GM19468 (cell line): ENCODE measurements around the gene AFF1.
"Not testable (repeated sequence)": the region's sequence is repeated elsewhere in the genome, so short reads cannot be mapped to it uniquely, and the experiment has no call there.

Experiments used
- ATAC-seq: cut with Tn5 transposase; IDR thresholded peaks from one replicate; pipeline ENCODE4 v1.9.1; 2021; ENCODE audit warnings: mild to moderate bottlenecking, moderate library complexity, moderate number of reproducible peaks; ENCODE audit not compliant: unreplicated experiment; ENCODE audit errors: extremely low read depth

AFF1 gene

GRCh38 chr4:86974551-86974994 lies 39.8 kb downstream of the AFF1 start:
- no peak for ATAC-seq

- ATAC-seq: no peak
Measured at GRCh38 chr4:86975927-86976326, 41.1 kb downstream of the AFF1 start.

DNA sequence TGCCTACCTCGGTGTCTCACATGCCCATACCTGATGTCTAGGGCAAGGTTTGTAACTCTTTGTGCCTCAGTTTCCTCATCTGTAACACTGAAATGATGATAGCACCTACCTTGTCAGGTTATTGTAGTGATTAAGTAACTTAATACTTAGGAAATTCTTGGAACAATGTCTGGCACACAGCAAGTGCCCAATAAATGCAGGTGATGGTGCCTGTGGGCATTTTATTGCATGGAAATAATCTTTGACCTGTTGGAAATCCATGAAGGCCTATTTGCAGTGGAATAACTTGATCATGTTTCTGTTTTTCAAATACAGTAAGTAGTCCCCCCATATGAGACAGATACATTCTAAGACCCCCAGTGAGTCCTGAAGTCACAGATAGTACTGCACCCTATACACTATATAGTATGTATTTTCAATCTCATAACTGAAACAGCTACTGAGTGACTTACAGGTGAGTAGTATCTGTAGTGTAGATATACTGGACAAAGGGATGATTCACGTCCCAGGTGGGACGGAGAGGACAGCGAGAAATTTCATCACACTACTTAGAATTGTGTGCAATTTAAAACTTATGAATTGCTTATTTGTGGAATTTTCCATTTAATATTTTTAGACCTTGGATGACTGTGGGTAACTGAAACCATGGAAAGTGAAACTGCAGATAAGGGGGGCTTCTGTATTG lies 42.1 kb downstream of the AFF1 start:
- no peak for ATAC-seq

GRCh38 chr4:86977621-86978184 lies 42.9 kb downstream of the AFF1 start:
- peak; percentile 83 for ATAC-seq

GRCh38 chr4:86978709-86979108 lies 43.9 kb downstream of the AFF1 start:
- ATAC-seq: no peak

DNA sequence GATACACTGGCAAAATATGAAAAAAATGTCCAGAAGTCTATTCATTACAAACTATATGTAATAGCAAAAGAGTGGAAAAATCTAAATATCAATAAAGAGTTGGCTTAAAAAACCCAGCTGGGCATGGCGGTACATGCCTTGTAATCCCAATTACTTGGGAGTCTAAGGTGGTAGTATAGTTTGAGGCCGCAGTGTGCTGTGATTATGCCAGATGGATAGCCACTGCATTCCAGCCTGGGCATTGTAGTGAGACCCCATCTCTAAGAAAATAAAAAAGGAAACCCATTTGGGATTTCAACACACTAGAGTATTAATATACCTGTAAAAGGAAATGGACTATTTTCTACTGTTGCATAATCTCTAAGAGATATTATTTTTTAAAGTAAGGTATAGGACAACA lies 45.4 kb downstream of the AFF1 start:
- no peak for ATAC-seq

GRCh38 chr4:86981789-86982188 lies 47.0 kb downstream of the AFF1 start:
- no peak for ATAC-seq

GRCh38 chr4:86985852-86986251 lies 51.0 kb downstream of the AFF1 start:
- not testable (repeated sequence) for ATAC-seq

DNA sequence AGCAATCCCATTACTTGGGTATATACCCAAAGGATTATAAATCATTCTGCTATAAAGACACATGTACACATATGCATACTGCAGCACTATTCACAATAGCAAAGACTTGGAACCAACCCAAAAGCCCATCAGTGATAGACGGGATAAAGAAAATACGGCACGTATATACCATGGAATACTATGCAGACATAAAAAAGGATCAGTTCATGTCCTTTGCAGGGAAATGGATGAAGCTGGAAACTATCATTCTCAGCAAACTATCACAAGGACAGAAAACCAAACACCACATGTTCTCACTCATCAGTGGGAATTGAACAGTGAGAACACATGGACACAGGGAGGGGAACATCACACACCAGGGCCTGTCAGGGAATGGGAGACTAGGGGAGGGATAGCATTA lies 54.8 kb downstream of the AFF1 start:
- not testable (repeated sequence) for ATAC-seq

GRCh38 chr4:86990510-86990909 lies 55.7 kb downstream of the AFF1 start:
- ATAC-seq: no peak

DNA sequence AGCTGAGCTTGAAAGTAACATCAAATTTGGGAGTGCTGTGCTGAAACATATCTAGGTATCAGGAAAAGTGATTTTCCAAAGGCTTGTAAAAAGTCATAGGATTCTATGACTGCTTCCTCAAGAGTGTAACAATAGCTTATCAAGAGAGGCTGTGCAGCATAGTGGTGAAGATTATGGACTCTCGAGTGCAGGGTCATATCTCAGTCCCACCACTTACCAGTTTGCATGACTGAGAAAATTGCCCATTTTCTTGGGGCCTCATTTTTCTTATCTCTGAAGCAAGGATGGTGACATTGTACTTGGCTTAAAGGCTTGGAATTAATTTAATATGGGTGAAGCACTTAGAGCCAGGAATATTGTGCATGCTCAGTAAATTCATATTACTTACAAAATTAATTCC lies 57.2 kb downstream of the AFF1 start:
- ATAC-seq: no peak

GRCh38 chr4:86993909-86994681 lies 59.3 kb downstream of the AFF1 start:
- ATAC-seq: no peak

- ATAC-seq: no peak
Measured at GRCh38 chr4:86994686-86995085, 59.9 kb downstream of the AFF1 start.

DNA sequence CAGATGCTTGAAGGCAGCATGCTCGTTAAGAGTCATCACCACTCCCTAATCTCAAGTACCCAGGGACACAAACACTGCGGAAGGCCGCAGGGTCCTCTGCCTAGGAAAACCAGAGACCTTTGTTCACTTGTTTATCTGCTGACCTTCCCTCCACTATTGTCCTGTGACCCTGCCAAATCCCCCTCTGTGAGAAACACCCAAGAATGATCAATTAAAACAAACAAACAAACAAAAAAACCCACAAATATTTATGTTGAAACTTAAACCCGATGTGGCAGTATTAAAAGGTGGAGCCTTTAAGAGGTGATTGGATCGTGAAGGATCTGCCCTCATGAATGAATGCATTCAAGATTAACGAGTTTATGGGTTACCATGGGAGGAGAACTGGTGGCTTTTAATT lies 61.7 kb downstream of the AFF1 start:
- not testable (repeated sequence) for ATAC-seq

DNA sequence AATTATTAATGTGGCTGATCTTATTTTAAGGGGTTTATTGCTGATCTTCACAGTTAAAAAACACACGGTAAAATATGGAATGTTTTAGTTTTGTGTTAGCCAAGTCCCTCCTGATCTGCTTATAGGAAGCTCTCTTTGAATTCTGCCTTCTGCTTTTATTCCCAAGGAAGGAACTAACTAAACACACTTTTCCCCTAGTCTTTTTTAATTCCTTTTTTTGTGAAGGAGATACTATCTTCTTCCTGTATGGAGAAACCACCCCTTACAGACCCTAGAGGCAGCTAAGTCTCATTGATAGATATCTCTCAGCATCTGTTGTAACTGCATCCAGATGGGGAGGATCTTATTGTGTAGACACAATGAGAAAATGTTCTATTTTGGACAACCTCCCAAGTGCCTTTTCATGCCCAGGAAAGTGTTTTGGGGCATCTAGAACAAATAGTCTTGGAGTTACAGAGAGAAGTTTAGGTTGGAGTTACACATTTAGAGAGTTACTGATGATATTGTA lies 64.4 kb downstream of the AFF1 start:
- ATAC-seq: no peak

DNA sequence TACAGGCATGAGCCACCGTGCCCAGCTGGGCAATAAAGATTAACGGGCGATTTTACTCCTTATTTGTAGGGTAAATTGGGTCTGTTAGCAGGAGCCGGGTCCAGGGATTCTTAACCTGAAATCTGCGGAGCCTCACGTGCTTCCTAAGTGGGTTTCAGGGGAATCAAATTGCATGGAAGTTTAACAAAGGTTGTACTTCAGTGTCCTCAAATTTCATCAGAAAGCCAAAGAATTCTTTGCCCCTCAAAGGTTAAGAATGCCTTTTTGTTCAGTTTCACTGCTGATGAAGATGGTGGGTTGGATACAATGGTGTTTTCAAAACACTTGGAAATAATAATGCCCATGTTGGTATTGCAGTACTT lies 67.9 kb downstream of the AFF1 start:
- ATAC-seq: no peak

DNA sequence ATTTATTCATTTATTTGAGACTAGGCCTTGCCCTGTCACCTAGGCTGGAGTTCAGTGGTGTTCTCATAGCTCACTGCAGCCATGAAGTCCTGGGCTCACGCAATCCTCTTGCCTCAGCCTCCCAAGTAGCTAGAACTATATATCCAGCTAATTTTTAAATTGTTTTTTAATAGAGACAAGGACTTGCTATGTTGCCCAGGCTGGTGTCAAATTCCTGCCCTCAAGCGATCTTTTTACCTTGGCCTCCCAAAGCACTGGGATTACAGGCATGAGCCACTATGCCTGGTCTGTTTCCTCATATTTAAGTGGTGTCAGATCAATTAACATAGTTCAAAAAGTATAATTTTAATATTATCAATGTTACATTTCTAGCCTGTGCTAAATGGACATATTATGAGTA lies 68.5 kb downstream of the AFF1 start:
- no peak for ATAC-seq

- no peak for ATAC-seq
Measured at GRCh38 chr4:87005369-87005689, 70.5 kb downstream of the AFF1 start.

GRCh38 chr4:87005690-87006425 lies 71.0 kb downstream of the AFF1 start:
- ATAC-seq: no peak

DNA sequence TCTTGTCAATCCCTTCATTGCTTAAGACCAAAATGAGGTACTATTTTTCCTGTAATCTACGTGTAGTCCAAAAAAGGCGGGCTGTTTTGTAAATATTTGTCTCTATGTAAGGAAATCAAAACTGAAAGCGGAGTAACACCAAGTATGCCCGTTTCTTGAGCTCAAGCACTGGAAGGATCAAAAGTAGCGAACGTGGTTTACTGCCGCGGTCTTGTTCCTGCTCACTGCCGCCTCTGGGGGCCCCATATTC lies 71.5 kb downstream of the AFF1 start:
- ATAC-seq: no peak
